Measurements from ENCODE around the gene MYO15A.

The MYO15A gene

DNA sequence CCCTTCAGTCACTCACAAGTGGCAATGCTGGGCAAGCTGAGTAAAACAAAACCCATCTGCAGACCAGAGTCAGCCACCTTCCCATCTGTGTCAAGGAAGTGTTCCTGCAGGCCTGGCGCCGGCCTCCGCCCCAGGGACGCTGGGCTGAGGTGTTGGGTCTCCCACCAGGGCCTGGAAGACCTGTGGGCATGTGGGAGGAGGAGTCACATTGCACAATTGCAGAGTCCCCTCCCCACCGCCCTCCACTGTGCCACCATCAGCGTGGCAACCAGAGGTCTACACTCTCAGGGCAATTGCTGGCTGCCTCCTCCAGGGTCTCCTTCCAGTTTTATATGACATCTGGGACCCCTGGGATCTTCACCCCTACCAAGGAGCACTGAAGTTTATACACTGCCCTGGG lies 3.0 kb upstream of the MYO15A start:
- no peak for DNase-seq (ENCODE audit: low read depth in 2 of 2)

- no peak for DNase-seq (ENCODE audit: low read depth in 2 of 2)
Observed at GRCh38 chr17:18106211-18106610, 2.3 kb upstream of the MYO15A start.

DNA sequence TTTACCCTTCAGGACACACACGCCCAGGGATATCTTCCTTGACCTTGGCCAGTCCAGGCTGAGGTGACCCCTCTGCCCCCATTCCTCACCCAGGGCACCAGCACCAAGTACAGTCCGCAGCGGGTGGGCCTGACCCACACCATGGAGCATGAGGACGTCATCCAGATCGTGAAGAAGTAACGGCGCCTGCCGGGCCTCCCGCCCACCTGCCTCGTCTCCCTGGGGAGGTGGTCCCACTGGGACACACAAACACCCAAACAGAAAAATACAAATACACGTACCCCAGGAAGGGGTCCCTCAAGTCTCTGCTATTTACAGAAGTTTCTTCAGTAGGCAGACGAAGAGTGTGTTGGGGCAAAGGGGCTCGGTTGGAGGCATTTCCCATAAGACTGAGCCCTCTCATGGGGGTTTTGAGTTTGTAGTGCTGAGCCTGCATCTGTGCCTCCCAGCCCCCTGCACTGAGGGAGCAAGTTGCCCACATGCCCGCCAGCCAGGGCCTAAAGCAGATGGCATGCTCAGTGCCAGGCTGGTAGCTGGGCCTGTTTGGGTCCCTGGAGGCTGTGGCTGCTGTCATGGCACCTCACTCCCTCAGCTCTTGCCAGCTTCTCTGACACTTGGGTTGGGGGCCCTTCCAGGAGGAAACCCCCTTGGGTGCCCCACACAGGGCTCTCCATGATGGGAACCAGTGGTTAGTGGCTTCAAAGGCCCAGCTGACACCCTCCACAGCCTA lies 1.3 kb upstream of the MYO15A start:
- DNase-seq (ENCODE audit: low read depth in 2 of 2), result no peak

- no peak for DNase-seq (ENCODE audit: low read depth in 2 of 2)
Observed at GRCh38 chr17:18107971-18108370, 585 bp upstream of the MYO15A start.

DNA sequence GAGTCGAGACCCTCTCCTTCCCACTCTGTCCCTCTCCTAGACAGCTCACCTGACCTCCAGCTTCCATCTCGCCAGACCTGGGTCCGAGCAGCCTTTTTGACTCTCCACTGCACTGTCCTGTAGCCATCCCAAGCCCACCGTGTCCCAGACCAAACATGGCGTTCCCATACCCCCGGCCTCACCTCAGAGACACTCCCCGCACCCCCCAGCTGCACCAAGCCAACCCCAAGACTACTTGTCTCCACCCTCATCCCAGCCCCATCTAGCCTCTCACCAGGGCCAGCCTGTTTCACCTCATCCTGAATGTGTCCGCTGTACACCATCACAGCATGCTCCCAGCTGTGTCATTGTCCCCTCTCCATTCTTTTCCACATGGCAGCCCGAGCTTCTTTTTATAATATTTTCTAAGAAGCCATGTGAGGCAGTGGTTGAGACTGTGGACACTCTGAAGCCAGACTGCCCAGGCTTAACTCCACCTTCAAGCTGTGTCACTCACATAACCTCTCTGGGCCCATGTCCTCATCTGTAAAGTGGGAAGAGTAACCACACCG lies 1.5 kb downstream of the MYO15A start:
- DNase-seq (ENCODE audit: low read depth in 2 of 2), result no peak

GRCh38 chr17:18110636-18111145 lies 2.1 kb downstream of the MYO15A start:
- no peak for DNase-seq (ENCODE audit: low read depth in 2 of 2)

- no peak for DNase-seq (ENCODE audit: low read depth in 2 of 2)
Observed at GRCh38 chr17:18111330-18111971, 2.9 kb downstream of the MYO15A start.

GRCh38 chr17:18115517-18115916 lies 7.0 kb downstream of the MYO15A start:
- no peak for DNase-seq (ENCODE audit: low read depth in 2 of 2)

GRCh38 chr17:18116078-18116477 lies 7.5 kb downstream of the MYO15A start:
- DNase-seq (ENCODE audit: low read depth in 2 of 2), result no peak

DNA sequence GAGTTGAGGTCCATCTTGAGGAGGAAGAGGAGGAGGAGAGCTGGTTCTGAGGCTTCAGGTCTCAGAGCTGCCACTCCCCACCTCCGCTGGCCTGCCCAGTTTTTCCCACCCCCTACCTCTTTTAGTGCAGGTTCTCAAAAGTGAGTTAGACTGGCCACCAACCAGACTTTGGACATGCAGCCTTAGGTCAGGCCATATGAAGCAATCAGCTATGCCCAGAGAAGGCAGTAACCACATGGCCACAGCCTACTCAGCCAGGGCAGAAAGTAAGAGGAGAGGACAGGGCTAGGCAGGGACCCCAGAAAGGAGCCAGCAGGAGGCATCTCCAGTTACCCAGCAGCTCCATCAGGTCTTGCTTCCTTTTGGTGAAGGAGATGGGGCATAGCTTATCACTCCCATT lies 9.0 kb downstream of the MYO15A start:
- DNase-seq (ENCODE audit: low read depth in 2 of 2), result no peak

DNA sequence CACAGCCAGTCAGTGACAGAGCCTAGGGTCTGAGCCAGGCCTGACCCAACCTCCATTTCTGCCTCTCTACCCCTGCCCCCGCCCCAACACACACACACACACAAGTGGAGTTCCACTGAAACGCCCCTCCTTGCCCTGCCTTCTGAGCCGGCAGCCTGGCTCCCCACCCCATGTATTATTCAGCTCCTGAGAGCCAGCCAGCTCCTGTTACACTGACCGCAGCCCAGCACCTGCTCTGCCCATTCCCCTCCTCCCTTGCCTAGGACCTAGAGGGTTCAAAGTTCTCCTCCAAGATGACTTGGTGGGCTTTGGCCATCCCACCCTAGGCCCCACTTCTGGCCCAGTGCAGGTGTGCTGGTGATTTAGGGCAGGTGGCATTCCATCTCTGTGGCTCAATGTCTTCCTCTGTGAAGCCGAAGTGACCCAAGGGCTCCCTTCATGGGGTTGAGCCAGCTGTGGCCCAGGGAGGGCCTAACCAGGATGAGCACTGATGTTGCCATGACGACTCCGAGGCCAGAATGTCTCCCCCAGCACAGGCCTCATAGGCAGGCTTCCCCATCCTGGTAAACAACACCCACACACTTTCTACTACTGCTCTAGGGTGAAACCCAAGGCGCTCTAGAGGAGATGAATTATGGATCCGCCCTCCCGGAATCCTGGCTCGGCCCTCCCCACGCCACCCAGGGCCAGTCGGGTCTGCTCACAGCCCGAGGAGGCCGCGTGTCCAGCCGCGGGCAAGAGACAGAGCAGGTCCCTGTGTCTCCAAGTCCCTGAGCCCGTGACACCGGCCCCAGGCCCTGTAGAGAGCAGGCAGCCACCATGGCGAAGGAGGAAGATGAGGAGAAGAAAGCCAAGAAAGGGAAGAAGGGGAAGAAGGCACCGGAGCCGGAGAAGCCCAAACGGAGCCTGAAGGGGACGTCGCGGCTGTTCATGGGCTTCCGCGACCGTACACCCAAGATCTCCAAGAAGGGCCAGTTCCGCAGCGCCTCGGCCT lies 9.7 kb downstream of the MYO15A start:
- DNase-seq (ENCODE audit: low read depth in 2 of 2), result no peak

GRCh38 chr17:18119166-18119745 lies 10.7 kb downstream of the MYO15A start:
- no peak for DNase-seq (ENCODE audit: low read depth in 2 of 2)

GRCh38 chr17:18119938-18120337 lies 11.4 kb downstream of the MYO15A start:
- DNase-seq (ENCODE audit: low read depth in 2 of 2), result no peak

DNA sequence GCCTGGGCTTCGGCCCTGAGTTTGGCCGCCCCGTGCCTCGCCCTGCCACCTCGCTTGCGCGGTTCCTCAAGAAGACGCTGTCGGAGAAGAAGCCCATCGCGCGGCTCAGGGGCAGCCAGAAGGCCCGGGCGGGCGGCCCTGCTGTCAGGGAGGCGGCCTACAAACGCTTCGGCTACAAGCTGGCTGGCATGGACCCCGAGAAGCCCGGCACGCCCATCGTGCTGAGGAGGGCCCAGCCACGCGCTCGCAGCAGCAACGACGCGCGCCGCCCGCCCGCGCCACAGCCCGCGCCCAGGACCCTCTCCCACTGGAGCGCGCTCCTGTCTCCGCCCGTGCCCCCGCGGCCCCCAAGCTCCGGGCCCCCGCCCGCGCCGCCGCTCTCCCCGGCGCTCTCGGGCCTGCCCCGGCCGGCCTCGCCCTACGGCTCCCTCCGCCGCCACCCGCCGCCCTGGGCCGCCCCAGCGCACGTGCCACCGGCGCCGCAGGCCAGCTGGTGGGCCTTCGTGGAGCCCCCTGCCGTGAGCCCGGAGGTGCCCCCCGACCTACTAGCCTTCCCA lies 12.0 kb downstream of the MYO15A start:
- DNase-seq (ENCODE audit: low read depth in 2 of 2), result no peak

DNA sequence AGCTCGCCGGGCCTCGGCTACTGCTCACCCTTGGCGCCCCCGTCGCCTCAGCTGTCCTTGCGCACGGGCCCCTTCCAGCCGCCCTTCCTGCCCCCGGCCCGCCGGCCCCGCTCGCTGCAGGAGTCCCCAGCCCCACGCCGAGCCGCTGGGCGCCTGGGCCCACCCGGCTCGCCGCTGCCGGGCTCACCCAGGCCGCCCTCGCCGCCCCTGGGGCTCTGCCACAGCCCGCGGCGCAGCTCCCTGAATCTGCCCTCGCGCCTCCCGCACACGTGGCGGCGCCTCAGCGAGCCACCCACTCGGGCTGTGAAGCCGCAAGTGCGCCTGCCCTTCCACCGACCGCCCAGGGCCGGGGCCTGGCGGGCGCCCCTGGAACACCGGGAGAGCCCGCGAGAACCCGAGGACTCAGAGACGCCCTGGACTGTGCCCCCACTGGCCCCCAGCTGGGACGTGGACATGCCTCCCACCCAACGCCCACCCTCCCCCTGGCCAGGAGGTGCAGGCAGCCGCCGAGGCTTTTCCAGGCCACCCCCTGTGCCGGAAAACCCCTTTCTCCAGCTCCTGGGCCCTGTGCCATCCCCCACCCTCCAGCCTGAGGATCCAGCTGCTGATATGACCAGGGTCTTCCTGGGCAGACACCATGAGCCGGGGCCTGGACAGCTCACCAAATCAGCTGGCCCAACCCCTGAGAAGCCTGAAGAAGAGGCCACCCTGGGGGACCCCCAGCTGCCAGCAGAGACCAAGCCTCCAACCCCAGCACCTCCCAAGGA lies 12.8 kb downstream of the MYO15A start:
- no peak for DNase-seq (ENCODE audit: low read depth in 2 of 2)

DNA sequence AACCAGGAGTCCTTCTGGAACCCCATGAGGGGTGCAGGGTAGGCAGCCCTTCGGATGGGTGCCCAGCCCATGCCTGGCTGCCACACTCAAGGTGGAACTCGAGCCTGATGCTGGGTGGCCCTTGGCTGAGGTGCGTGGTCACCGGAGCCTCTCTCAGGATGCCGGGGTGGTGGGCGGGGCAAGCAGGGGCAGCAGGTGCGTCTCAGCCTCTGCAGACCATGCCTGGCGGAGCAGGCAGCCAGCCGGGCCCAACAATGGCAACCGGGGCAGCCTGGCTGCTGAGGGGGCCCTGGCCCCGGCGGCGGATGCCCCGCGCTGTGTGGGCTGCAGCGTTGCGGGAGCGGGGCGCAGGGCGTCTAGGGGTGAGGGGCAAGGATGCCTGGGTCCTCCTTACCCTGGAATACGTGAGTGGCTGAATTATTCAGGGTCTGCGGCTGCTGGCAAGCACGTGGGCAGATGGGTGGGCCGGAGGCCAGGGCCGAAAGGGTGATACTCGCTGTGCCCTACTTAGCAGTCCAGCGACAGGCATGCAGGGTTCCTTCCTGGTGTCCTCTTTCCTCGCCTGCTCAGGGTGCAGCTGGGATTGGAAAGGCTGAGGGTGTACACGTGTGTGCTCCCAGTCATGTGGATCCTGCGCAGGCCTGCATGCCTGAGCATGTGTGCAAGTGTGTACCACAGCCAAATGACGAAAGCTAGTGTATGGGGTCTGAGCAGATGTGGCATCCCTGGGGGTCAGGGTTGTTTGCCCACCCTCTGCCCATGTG lies 14.6 kb downstream of the MYO15A start:
- no peak for DNase-seq (ENCODE audit: low read depth in 2 of 2)

- DNase-seq (ENCODE audit: low read depth in 2 of 2), result no peak
Observed at GRCh38 chr17:18124345-18125126, 16.0 kb downstream of the MYO15A start.

DNA sequence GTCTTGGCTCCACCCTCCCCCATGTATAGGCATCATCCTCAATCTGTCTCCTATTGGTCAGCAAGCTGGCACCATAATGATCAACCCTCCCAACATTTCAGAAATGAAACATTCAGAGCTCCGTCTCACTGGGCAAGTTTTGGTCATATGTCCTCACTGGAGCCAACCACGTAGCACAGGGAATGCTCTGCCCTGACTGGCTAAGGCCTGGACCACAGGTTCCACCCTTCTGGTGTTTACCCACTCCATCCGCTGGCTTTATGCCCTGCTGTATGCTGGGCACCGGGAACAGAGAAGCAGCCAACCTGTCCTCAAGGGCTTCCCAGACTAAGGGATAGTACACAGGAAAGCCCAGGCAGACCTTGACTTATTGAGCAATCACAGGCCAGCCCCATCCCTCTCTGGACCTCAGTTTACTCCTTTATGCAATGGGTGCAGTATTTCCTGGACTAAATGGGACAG lies 20.5 kb downstream of the MYO15A start:
- no peak for DNase-seq (ENCODE audit: low read depth in 2 of 2)

DNA sequence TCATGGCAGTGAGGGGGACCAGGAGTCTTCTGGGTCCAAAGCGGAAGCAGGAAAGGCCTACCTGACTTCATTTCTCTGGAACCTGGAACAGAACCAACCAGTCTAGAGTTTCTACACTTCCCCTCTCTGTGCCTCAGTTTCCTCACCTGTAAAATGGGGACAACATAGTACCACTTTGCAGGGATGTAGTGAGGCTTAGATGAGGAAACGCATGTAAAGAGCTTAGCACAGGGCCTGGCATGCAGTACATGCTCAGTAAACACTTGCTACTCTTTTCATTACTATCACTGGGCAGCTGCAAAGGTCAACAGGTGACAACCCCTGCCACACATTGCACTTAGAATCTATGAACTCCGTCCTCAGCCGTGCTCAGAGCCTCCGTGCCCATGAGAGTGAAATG lies 24.2 kb downstream of the MYO15A start:
- no peak for DNase-seq (ENCODE audit: low read depth in 2 of 2)
